Measurements from ENCODE around the gene WFIKKN2. TPM values are rescaled to one million over a fixed set of nuclear protein-coding genes. Genes with fewer than 3 reads are reported as not detected.

The WFIKKN2 gene
- total and polyA plus RNA-seq, 2 of the 13 experiments (the other 11 are each of a cell fraction or from before 2014, with no cell fraction given) = not detected

DNA sequence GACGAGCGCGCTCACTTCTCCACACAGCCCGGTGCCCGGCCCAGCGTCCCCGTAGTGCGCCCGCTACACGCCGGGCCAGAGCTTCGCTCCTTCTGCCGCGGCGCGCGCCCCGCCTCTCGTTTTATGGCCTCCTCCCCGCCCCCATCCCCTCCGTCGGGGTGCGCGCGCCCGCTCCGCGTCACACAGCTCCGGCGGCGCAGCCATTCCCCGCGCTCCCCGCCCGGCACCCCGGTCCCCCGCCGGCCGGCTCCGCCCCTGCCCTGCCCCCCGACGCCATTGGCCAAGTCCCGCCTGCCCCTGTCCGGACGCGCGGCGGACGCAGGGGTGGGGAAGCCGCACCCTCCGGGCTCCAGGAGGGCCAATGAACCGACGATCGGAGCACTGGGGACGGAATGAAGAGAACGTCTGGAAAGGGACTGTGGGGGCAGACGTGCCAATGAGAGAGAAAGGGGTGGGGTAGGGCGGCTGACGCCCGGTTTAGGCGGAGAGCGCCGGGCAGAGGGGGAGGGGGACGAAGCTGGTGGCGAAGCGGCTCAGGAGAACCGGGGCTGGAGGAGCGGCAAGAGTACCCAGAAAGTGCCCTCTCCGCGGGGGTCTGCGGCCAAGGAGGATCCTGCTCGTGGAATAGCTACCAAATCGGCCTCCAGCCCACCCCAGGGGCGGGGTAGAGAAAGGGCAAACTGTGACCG lies 31.0 kb downstream of the WFIKKN2 start, which contains the start of gene TOB1 (continued):
- TF ChIP-seq ZNF343 (CRISPR knock-in tag; IDR thresholded peaks at IDR 0.05) (peak; percentile 95), CBX5 (CRISPR knock-in tag; IDR thresholded peaks at IDR 0.05; ENCODE audit: borderline replicate concordance) (peak; percentile 50; the same call in 1 of the 2 replicates), MAFF (IDR thresholded peaks at IDR 0.05; ENCODE audit: low read depth, low read length) (no peak), KLF12 (CRISPR knock-in tag; IDR thresholded peaks at IDR 0.05; ENCODE audit: borderline replicate concordance) (peak; percentile 78; the same call in 1 of the 2 replicates), GATA4 (IDR thresholded peaks at IDR 0.05; ENCODE audit: borderline replicate concordance, low read depth) (peak; percentile 94), ZNF557 (CRISPR knock-in tag; IDR thresholded peaks at IDR 0.05) (peak; percentile 90), HOXD1 (CRISPR knock-in tag; IDR thresholded peaks at IDR 0.05) (peak; percentile 96; the same call in 1 of the 2 replicates), THAP11 (CRISPR knock-in tag; IDR thresholded peaks at IDR 0.05) (peak; percentile 79), SP1 (IDR thresholded peaks at IDR 0.05) (no peak), SP1 (CRISPR knock-in tag; IDR thresholded peaks at IDR 0.05) (peak; percentile 83), ZNF446 (CRISPR knock-in tag; IDR thresholded peaks at IDR 0.05) (no peak; the same call in 1 of the 2 replicates), ZNF607 (CRISPR knock-in tag; IDR thresholded peaks at IDR 0.05; ENCODE audit: borderline replicate concordance) (peak; percentile 93), ZNF792 (CRISPR knock-in tag; IDR thresholded peaks at IDR 0.05) (peak; percentile 97), ZNF709 (CRISPR knock-in tag; IDR thresholded peaks at IDR 0.05) (no peak), CEBPG (CRISPR knock-in tag; IDR thresholded peaks at IDR 0.05) (peak; percentile 16; the same call in 1 of the 2 replicates), SP140L (CRISPR knock-in tag; IDR thresholded peaks at IDR 0.05; ENCODE audit: borderline replicate concordance) (0 out of 2 replicates have a peak, but pooled peaks have one; percentile 31), ZNF160 (CRISPR knock-in tag; IDR thresholded peaks at IDR 0.05) (0 out of 2 replicates have a peak, but pooled peaks have one; percentile 46), GFI1 (CRISPR knock-in tag; IDR thresholded peaks at IDR 0.05; ENCODE audit: borderline replicate concordance) (peak; percentile 46; the same call in 1 of the 2 replicates), ZSCAN22 (CRISPR knock-in tag; IDR thresholded peaks at IDR 0.05) (no peak; the same call in 1 of the 2 replicates)
- TF ChIP-seq, protein P1, sequence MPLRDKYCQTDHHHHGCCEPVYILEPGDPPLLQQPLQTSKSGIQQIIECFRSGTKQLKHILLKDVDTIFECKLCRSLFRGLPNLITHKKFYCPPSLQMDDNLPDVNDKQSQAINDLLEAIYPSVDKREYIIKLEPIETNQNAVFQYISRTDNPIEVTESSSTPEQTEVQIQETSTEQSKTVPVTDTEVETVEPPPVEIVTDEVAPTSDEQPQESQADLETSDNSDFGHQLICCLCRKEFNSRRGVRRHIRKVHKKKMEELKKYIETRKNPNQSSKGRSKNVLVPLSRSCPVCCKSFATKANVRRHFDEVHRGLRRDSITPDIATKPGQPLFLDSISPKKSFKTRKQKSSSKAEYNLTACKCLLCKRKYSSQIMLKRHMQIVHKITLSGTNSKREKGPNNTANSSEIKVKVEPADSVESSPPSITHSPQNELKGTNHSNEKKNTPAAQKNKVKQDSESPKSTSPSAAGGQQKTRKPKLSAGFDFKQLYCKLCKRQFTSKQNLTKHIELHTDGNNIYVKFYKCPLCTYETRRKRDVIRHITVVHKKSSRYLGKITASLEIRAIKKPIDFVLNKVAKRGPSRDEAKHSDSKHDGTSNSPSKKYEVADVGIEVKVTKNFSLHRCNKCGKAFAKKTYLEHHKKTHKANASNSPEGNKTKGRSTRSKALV (CRISPR knock-in tag; IDR thresholded peaks at IDR 0.05) = peak; percentile 5
- TF ChIP-seq, protein P2, sequence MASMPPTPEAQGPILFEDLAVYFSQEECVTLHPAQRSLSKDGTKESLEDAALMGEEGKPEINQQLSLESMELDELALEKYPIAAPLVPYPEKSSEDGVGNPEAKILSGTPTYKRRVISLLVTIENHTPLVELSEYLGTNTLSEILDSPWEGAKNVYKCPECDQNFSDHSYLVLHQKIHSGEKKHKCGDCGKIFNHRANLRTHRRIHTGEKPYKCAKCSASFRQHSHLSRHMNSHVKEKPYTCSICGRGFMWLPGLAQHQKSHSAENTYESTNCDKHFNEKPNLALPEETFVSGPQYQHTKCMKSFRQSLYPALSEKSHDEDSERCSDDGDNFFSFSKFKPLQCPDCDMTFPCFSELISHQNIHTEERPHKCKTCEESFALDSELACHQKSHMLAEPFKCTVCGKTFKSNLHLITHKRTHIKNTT (CRISPR knock-in tag; IDR thresholded peaks at IDR 0.05) = 0 out of 2 replicates have a peak, but pooled peaks have one; percentile 58
- TF ChIP-seq, protein P3, sequence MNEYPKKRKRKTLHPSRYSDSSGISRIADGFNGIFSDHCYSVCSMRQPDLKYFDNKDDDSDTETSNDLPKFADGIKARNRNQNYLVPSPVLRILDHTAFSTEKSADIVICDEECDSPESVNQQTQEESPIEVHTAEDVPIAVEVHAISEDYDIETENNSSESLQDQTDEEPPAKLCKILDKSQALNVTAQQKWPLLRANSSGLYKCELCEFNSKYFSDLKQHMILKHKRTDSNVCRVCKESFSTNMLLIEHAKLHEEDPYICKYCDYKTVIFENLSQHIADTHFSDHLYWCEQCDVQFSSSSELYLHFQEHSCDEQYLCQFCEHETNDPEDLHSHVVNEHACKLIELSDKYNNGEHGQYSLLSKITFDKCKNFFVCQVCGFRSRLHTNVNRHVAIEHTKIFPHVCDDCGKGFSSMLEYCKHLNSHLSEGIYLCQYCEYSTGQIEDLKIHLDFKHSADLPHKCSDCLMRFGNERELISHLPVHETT (CRISPR knock-in tag; conservative IDR thresholded peaks at IDR 0.05) = peak; percentile 69
- TF ChIP-seq, protein P4, sequence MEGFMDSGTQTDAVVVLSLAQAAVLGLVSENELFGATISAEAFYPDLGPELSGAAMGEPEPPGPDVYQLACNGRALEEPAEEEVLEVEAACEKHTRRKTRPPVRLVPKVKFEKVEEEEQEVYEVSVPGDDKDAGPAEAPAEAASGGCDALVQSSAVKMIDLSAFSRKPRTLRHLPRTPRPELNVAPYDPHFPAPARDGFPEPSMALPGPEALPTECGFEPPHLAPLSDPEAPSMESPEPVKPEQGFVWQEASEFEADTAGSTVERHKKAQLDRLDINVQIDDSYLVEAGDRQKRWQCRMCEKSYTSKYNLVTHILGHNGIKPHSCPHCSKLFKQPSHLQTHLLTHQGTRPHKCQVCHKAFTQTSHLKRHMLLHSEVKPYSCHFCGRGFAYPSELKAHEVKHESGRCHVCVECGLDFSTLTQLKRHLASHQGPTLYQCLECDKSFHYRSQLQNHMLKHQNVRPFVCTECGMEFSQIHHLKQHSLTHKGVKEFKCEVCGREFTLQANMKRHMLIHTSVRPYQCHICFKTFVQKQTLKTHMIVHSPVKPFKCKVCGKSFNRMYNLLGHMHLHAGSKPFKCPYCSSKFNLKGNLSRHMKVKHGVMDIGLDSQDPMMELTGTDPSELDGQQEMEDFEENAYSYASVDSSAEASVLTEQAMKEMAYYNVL (CRISPR knock-in tag; IDR thresholded peaks at IDR 0.05; ENCODE audit: borderline replicate concordance) = no peak; the same call in 1 of the 2 replicates
